ENCODE results near the gene CDK5RAP2. TPM values are rescaled to one million over a fixed set of nuclear protein-coding genes. Genes with fewer than 3 reads are reported as not detected.
"Not testable (repeated sequence)": the region's sequence is repeated elsewhere in the genome, so short reads cannot be mapped to it uniquely, and the experiment has no call there.

CDK5RAP2 gene
- total RNA-seq, 1 experiment from 2014 or later: 56.4 TPM

GRCh38 chr9:120515481-120515880 lies 64.5 kb downstream of the CDK5RAP2 start:
- not testable (repeated sequence) for H2BK120ac ChIP-seq (ENCODE audit: low read depth, low read length, poor library complexity, severe bottlenecking); H3K27ac ChIP-seq (ENCODE audit: insufficient read length, low read depth, low read length); H3K9ac ChIP-seq (ENCODE audit: extremely low read depth, insufficient read length, low read length); H2AFZ ChIP-seq (ENCODE audit: low read length); H3K4me1 Mint-ChIP-seq; H3K56ac ChIP-seq (ENCODE audit: insufficient read length, low read depth, low read length); H3T11ph ChIP-seq (ENCODE audit: low read length); H3K27me3 ChIP-seq (ENCODE audit: insufficient read depth, low read length); H3K9me3 ChIP-seq (ENCODE audit: control insufficient read depth, low read depth, low read length); H2AK5ac ChIP-seq (ENCODE audit: insufficient read length, low read length); H2BK20ac ChIP-seq (ENCODE audit: low read depth, low read length, poor library complexity, severe bottlenecking); H2BK15ac ChIP-seq (ENCODE audit: low read depth, low read length); H3K23me2 ChIP-seq (ENCODE audit: insufficient read length, low read depth, low read length, poor library complexity, severe bottlenecking); H4K8ac ChIP-seq (replicated peaks; ENCODE audit: insufficient read length, low read depth, low read length); H2BK5ac ChIP-seq (ENCODE audit: insufficient read length, low read length); H3K18ac ChIP-seq (ENCODE audit: insufficient read length, low read depth, low read length); H3K4me3 Mint-ChIP-seq; H3K79me2 ChIP-seq (ENCODE audit: insufficient read depth, low read length); H4K91ac ChIP-seq (ENCODE audit: insufficient read length, low read depth, low read length); H3K9me3 Mint-ChIP-seq; H3K27ac Mint-ChIP-seq; H4K5ac ChIP-seq (ENCODE audit: insufficient read length, low read depth, low read length); DNase-seq; H3K4ac ChIP-seq (ENCODE audit: low read depth, low read length); H3K27me3 Mint-ChIP-seq (ENCODE audit: low read depth); H3K23ac ChIP-seq (ENCODE audit: insufficient read length, low read depth, low read length); H3K79me1 ChIP-seq (ENCODE audit: insufficient read depth, low read depth, low read length, poor library complexity, severe bottlenecking); H3K14ac ChIP-seq (ENCODE audit: insufficient read depth, low read length); H3K4me2 ChIP-seq (ENCODE audit: insufficient read depth, insufficient read length, low read length); H4K20me1 ChIP-seq (ENCODE audit: control insufficient read depth, insufficient read depth, insufficient read length); H3K4me1 ChIP-seq (ENCODE audit: insufficient read depth, low read length); H2BK12ac ChIP-seq (ENCODE audit: insufficient read length, low read depth, low read length)
- no CpG with 5 or more reads among the region's 3 CpGs for WGBS (ENCODE audit: extremely low coverage, insufficient read length, low lambda C conversion rate)
- peaks cover 46 to 65% (median 61%) of the 10 kb centered on the region in 3 experiments for H3K36me3 Mint-ChIP-seq (ENCODE audit: insufficient read depth in 1 of 3, low read depth in 3 of 3)

Measured in H9 (cell line).